Upper lobe of right lung (tissue), 1 donor: ENCODE measurements around the gene TOB2. TPM values are rescaled to one million over a fixed set of nuclear protein-coding genes. Genes with fewer than 3 reads are reported as not detected.
A peak's percentile ranks its signal among the peaks of the same experiment; 100 is the strongest.

Experiments
- ATAC-seq: fragments of 200-7000 bp; cut with Tn5 transposase; one replicate; pipeline ENCODE4 v1.9.1; 2020; ENCODE audit warnings: mild to moderate bottlenecking, moderate library complexity
- DNase-seq: peaks from one replicate; pipeline ENCODE4 v3.0.0-alpha.2; 2020
- H3K27ac ChIP-seq: fragments of 200-600 bp; one replicate; pipeline ENCODE4 v1.8.0; 2022
- H3K27me3 ChIP-seq: fragments of 200-600 bp; one replicate; pipeline ENCODE4 v1.8.0; 2022; ENCODE audit warnings: mild to moderate bottlenecking
- H3K36me3 ChIP-seq: fragments of 200-600 bp; one replicate; pipeline ENCODE4 v1.8.0; 2022
- H3K4me1 ChIP-seq: fragments of 200-600 bp; one replicate; pipeline ENCODE4 v1.8.0; 2022
- H3K4me3 ChIP-seq: fragments of 200-600 bp; one replicate; pipeline ENCODE4 v1.8.0; 2022; ENCODE audit warnings: mild to moderate bottlenecking
- H3K9me3 ChIP-seq: fragments of 200-600 bp; one replicate; pipeline ENCODE4 v1.8.0; 2022
- intact Hi-C: fragments of 100-400 bp; cut with DNase I; formaldehyde crosslinking; loops from one replicate; pipeline ENCODE4 v1.11.0; 2022
- long read RNA-seq: library from polyadenylated mRNA; unstranded; transcript quantifications from one replicate; pipeline ENCODE4 v2.0.0, GENCODE V29; 2021
- total RNA-seq: library from RNA; stranded (reverse); fragmentation: NEBNext Ultra II Directional; extraction: Animal tissue kit (Norgen Biotek cat#: 25700); gene quantifications from one replicate; pipeline ENCODE4 v1.2.1, GENCODE V29; 2021
- TF ChIP-seq, protein P1 (sequence below): fragments of 200-600 bp; IDR thresholded peaks from one replicate; pipeline ENCODE4 v1.8.0; 2022; ENCODE audit warnings: antibody characterized with exemption
- donor health status: DM: no; HTN: yes; CAD: no; lungs with severe emphysema.

TOB2 gene
- 47.7 TPM for total RNA-seq
- long read RNA-seq, full-length matches to known transcripts, result 40 of 109 reads
- long read RNA-seq, partial matches to known transcripts, result 1 of 109 reads
- long read RNA-seq, other reads (novel, unspliced or antisense), result 68 of 109 reads

- ATAC-seq (peak; percentile 85), DNase-seq (peak; percentile 97)
- H3K4me3 ChIP-seq, result peak within 1 kb of the TSS; percentile 93
- peaks cover 7% of the 10 kb centered on the region for H3K4me1 ChIP-seq
- TF ChIP-seq, protein P1, sequence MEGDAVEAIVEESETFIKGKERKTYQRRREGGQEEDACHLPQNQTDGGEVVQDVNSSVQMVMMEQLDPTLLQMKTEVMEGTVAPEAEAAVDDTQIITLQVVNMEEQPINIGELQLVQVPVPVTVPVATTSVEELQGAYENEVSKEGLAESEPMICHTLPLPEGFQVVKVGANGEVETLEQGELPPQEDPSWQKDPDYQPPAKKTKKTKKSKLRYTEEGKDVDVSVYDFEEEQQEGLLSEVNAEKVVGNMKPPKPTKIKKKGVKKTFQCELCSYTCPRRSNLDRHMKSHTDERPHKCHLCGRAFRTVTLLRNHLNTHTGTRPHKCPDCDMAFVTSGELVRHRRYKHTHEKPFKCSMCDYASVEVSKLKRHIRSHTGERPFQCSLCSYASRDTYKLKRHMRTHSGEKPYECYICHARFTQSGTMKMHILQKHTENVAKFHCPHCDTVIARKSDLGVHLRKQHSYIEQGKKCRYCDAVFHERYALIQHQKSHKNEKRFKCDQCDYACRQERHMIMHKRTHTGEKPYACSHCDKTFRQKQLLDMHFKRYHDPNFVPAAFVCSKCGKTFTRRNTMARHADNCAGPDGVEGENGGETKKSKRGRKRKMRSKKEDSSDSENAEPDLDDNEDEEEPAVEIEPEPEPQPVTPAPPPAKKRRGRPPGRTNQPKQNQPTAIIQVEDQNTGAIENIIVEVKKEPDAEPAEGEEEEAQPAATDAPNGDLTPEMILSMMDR, result no peak
- H3K27ac ChIP-seq, result peak within 1 kb of the TSS; percentile 99
- intact Hi-C loops, result no loop called here
- peaks cover under 1% of the 10 kb centered on the region for H3K36me3 ChIP-seq
- H3K27me3 ChIP-seq, result no peaks in the 10 kb centered on the region
- H3K9me3 ChIP-seq, result no peaks in the 10 kb centered on the region
Measured at GRCh38 chr22:41446639-41447434, at the start of gene TOB2. TOB2 (minus strand) TSS chr22:41446801; CDS start chr22:41437345, 9,456 bp downstream.

GRCh38 chr22:41491374-41492100 is 44.9 kb upstream of the TOB2 start:
- peak overlapping the region; percentile 12 for H3K27ac ChIP-seq
- ATAC-seq (peak; percentile 66), DNase-seq (no peak)
- H3K36me3 ChIP-seq, result no peaks in the 10 kb centered on the region
- H3K4me1 ChIP-seq, result peaks cover 34% of the 10 kb centered on the region
- H3K9me3 ChIP-seq, result no peaks in the 10 kb centered on the region
- TF ChIP-seq, protein P1, result no peak
- no peaks in the 10 kb centered on the region for H3K27me3 ChIP-seq
- intact Hi-C loops, result no loop called here
- H3K4me3 ChIP-seq, result no peak overlapping the region

DNA sequence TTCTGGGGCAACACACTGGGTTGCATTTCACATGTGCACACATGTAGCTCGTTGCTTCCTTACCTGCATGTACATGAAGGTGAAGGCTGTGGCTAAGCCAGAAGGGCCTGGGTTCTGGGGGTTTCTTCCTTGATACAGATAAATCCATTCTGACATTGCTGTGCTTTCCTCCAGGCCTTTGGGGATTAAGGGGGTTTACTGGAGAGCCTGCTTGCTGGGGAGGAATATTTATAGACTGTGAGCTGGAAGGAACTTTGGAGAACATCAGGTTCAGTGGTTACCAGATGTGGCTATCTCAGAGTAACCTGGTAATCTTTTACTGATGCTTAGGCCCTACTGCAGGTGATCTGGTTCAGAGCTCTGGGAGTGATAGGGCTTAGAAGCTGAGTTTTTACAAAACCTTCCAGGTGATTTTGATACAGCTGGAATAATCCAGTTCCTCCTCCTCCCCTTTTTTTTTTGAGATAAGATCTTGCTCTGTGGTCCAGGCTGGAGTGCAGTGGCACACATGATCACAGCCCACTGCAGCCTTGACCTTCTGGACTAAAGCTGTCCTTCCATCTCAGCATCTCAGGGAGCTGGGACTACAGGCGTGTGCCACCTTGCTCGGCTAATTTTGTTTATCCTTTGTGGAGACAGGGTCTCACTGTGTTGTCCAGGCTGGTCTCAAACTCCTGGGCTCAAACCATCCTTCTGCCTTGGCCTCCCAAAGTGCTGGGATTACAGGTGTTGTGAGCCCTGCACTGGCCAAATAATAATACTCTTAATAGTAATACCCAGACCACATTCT is 42.2 kb upstream of the TOB2 start:
- ATAC-seq (no peak), DNase-seq (no peak)
- peaks cover 34% of the 10 kb centered on the region for H3K4me1 ChIP-seq
- H3K4me3 ChIP-seq, result no peak overlapping the region
- intact Hi-C loops, result no loop called here
- TF ChIP-seq, protein P1, result no peak
- no peaks in the 10 kb centered on the region for H3K36me3 ChIP-seq
- H3K9me3 ChIP-seq, result no peaks in the 10 kb centered on the region
- H3K27me3 ChIP-seq, result no peaks in the 10 kb centered on the region
- H3K27ac ChIP-seq, result no peak overlapping the region

DNA sequence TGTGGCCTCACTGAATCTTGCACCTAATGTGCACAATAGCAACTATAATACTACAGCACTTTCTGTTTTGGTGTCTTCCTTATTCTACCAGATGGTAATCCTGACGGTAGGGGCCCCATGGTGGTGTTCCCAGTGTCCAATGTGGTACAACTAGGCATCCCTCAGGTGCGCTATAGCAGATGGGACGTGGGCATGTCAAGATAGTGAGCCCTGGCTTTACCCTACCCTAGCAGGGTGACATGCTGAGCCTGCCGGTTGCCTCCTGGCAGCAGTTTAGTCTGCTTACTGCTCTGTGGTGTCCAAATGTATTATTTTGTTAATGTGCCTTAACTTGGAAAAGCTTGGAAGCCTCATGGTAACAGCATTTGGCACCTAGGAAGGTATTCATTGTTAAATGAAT is 41.5 kb upstream of the TOB2 start:
- intact Hi-C loops, result no loop called here
- ATAC-seq (no peak), DNase-seq (no peak)
- no peaks in the 10 kb centered on the region for H3K9me3 ChIP-seq
- TF ChIP-seq, protein P1, result no peak
- H3K4me1 ChIP-seq, result peaks cover 34% of the 10 kb centered on the region
- H3K36me3 ChIP-seq, result no peaks in the 10 kb centered on the region
- no peak overlapping the region for H3K4me3 ChIP-seq
- no peaks in the 10 kb centered on the region for H3K27me3 ChIP-seq
- H3K27ac ChIP-seq, result no peak overlapping the region
